ENCODE measurements around the gene EIF4A2.
A peak's percentile ranks its signal among the peaks of the same experiment; 100 is the strongest.

The EIF4A2 gene

GRCh38 chr3:186783058-186783730 lies at the start of gene EIF4A2:
Gene EIF4A2 (plus strand): TSS chr3:186783577. CDS start chr3:186783611, 34 bp downstream.
- Mint-ChIP-seq H3K4me3 (peak within 1 kb of the TSS; percentile 97 to 100), H3K27ac (peak within 1 kb of the TSS; percentile 100), H3K27me3 (no peaks in the 10 kb centered on the region), H3K4me1 (peaks cover 46% of the 10 kb centered on the region), H3K9me3 (no peaks in the 10 kb centered on the region)
- DNase-seq (peak; percentile 93 to 94), ATAC-seq (peak; percentile 81)

- DNase-seq (no peak), ATAC-seq (no peak)
- H3K27ac Mint-ChIP-seq = no peak overlapping the region
- peaks cover 6% of the 10 kb centered on the region for H3K4me1 Mint-ChIP-seq
- H3K9me3 Mint-ChIP-seq = no peaks in the 10 kb centered on the region
- H3K4me3 Mint-ChIP-seq = no peak overlapping the region
- no peaks in the 10 kb centered on the region for H3K27me3 Mint-ChIP-seq
Observed at GRCh38 chr3:186742618-186743380, 40.6 kb upstream of the EIF4A2 start.

DNA sequence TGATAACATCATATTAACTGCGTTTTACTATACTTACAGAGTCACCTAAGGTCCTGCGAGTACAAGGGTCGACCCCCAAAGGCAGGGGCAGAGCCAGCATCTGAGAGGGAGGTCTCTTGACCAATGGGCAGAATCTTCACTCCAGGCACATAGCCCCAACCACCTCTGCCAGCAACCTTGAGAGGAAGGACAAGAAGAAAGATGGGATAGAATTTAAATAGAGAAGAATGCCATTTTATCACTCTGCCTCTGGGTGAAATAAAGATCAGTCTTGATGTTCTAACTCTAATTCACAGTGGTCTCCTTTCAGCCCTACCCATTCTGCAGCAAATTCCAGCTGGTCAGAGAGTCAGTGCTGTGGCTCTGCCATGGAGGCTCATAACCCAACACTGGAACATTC lies 39.7 kb upstream of the EIF4A2 start:
- Mint-ChIP-seq H3K27ac (no peak overlapping the region), H3K27me3 (no peaks in the 10 kb centered on the region), H3K4me1 (peaks cover 6% of the 10 kb centered on the region), H3K4me3 (no peak overlapping the region), H3K9me3 (no peaks in the 10 kb centered on the region)
- DNase-seq (no peak), ATAC-seq (no peak)

- Mint-ChIP-seq H3K4me3 (no peak overlapping the region), H3K9me3 (no peaks in the 10 kb centered on the region), H3K27ac (peak overlapping the region in 1 of 2 donors; percentile 77), H3K4me1 (peaks cover 6% of the 10 kb centered on the region), H3K27me3 (no peaks in the 10 kb centered on the region)
- DNase-seq = no peak
- no peak for ATAC-seq
Observed at GRCh38 chr3:186746008-186746407, 37.4 kb upstream of the EIF4A2 start.

- DNase-seq (no peak), ATAC-seq (no peak)
- H3K4me1 Mint-ChIP-seq = peaks cover 15% of the 10 kb centered on the region
- H3K27ac Mint-ChIP-seq = no peak overlapping the region
- H3K9me3 Mint-ChIP-seq = no peaks in the 10 kb centered on the region
- no peaks in the 10 kb centered on the region for H3K27me3 Mint-ChIP-seq
- H3K4me3 Mint-ChIP-seq = no peak overlapping the region
Observed at GRCh38 chr3:186750316-186750715, 33.1 kb upstream of the EIF4A2 start.

- Mint-ChIP-seq H3K4me1 (peaks cover 9% of the 10 kb centered on the region), H3K4me3 (no peak overlapping the region), H3K9me3 (no peaks in the 10 kb centered on the region), H3K27me3 (no peaks in the 10 kb centered on the region), H3K27ac (peak overlapping the region in 1 of 2 donors; percentile 5)
- DNase-seq (no peak), ATAC-seq (no peak)
Observed at GRCh38 chr3:186751480-186751879, 31.9 kb upstream of the EIF4A2 start.

- Mint-ChIP-seq H3K27ac (peak overlapping the region in 1 of 2 donors; percentile 87), H3K27me3 (no peaks in the 10 kb centered on the region), H3K9me3 (no peaks in the 10 kb centered on the region), H3K4me3 (no peak overlapping the region), H3K4me1 (peaks cover 9% of the 10 kb centered on the region)
- ATAC-seq = no peak
- no peak for DNase-seq
Observed at GRCh38 chr3:186754006-186754405, 29.4 kb upstream of the EIF4A2 start.

DNA sequence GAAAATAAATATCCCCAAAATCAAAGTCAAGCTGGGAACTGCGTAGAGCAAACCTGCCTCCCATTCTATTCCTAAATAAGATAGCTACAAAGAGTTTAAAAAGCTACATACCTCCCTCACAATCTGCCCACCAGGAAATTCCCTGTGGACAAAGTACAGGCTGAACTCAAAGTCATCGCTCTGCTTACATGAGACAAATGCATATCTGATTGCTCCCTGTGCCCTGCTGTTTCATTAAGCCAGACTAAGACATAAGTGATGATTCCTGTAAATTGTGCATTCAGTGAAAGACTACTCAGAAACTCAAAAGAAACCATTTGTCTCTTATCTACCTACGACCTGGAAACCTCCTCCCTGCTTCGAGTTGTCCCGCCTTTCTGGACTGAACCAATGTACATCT lies 28.5 kb upstream of the EIF4A2 start:
- no peaks in the 10 kb centered on the region for H3K9me3 Mint-ChIP-seq
- no peak overlapping the region for H3K27ac Mint-ChIP-seq
- no peaks in the 10 kb centered on the region for H3K27me3 Mint-ChIP-seq
- DNase-seq = no peak
- H3K4me3 Mint-ChIP-seq = no peak overlapping the region
- peaks cover 9% of the 10 kb centered on the region for H3K4me1 Mint-ChIP-seq
- no peak for ATAC-seq

GRCh38 chr3:186757214-186757613 lies 26.2 kb upstream of the EIF4A2 start:
- DNase-seq (no peak), ATAC-seq (no peak)
- Mint-ChIP-seq H3K4me1 (peaks cover 16% of the 10 kb centered on the region), H3K9me3 (no peaks in the 10 kb centered on the region), H3K27ac (no peak overlapping the region), H3K27me3 (no peaks in the 10 kb centered on the region), H3K4me3 (no peak overlapping the region)

DNA sequence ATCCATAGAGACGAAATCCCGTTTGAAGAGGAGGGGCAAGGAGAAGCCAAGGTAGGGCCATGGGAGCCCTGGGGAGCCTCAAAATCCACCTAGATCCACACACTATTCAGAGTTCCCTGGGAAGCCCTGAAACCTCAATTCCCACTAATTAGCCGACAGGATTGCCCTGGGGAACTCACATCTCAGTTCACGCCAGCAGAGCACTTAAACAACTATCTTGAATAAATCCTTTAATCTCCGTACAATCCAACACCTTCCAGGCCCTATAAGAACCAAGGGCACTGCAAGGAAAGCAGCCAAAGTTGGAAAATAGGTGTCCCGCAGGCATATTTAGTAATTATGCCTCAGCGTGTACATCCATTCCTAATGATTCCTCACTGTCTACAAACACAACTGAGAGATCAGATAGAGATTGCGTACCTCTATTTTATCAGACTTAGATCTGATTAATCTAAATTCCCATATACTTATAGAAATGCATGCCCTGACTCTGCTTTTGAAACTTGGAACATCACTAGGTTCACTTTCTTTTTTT lies 25.6 kb upstream of the EIF4A2 start:
- peaks cover 16% of the 10 kb centered on the region for H3K4me1 Mint-ChIP-seq
- no peak overlapping the region for H3K27ac Mint-ChIP-seq
- H3K27me3 Mint-ChIP-seq = no peaks in the 10 kb centered on the region
- ATAC-seq (no peak), DNase-seq (no peak)
- no peaks in the 10 kb centered on the region for H3K9me3 Mint-ChIP-seq
- H3K4me3 Mint-ChIP-seq = no peak overlapping the region

GRCh38 chr3:186759231-186759930 lies 24.0 kb upstream of the EIF4A2 start:
- H3K9me3 Mint-ChIP-seq = no peaks in the 10 kb centered on the region
- no peak overlapping the region for H3K27ac Mint-ChIP-seq
- ATAC-seq (no peak), DNase-seq (no peak)
- H3K27me3 Mint-ChIP-seq = no peaks in the 10 kb centered on the region
- peaks cover 7% of the 10 kb centered on the region for H3K4me1 Mint-ChIP-seq
- H3K4me3 Mint-ChIP-seq = no peak overlapping the region

GRCh38 chr3:186760141-186760833 lies 23.1 kb upstream of the EIF4A2 start:
- ATAC-seq (peak; percentile 50), DNase-seq (no peak)
- Mint-ChIP-seq H3K4me3 (no peak overlapping the region), H3K27ac (no peak overlapping the region), H3K4me1 (peaks cover 7% of the 10 kb centered on the region), H3K27me3 (no peaks in the 10 kb centered on the region), H3K9me3 (no peaks in the 10 kb centered on the region)

DNA sequence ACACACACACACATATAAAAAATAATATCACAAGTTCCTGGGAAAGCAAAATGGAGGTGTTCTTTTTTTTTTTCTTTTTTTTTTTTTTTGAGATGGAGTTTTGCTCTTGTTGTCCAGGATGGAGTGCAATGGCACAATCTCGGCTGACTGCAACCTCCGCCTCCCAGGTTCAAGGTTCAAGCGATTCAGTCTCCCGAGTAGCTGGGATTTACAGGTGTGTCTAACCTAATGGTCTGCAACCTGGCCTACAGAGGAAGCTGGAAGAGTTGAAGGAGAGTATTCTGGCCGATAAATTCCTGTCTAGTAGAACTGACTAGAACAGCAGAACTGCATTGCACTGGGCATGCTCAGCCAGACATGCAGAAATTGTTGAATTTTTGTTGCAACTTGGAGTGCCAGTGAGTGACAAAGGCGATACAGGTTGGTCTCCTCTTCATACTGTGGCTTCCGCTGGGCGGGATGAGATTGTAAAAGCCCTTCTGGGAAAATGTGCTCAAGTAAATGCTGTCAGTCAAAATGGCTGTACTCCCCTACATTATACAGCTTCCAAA lies 22.4 kb upstream of the EIF4A2 start:
- H3K27ac Mint-ChIP-seq = no peak overlapping the region
- H3K27me3 Mint-ChIP-seq = no peaks in the 10 kb centered on the region
- ATAC-seq (no peak), DNase-seq (no peak)
- peaks cover 7% of the 10 kb centered on the region for H3K4me1 Mint-ChIP-seq
- H3K4me3 Mint-ChIP-seq = no peak overlapping the region
- H3K9me3 Mint-ChIP-seq = no peaks in the 10 kb centered on the region

DNA sequence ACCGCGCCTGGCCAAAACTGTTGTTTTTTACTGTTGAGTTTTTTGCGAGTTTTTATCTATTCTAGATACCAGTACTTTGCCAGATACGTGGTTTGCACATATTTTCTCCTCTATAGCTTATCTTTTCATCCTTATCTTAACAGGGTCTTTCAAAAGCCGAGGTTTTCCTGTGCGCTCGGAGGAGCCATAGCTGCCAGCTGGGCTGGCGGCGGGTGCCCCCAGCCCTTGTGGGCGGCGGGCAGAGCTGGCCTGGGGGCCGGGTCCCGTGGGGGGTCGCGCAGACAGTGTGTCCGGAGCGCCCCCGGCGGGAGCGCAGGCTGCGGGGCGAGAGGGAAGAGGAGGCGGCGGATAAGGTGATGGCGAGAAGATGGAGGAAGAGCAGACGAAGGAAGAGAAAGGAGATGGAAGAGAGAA lies 11.1 kb upstream of the EIF4A2 start:
- Mint-ChIP-seq H3K4me3 (peak overlapping the region; percentile 78 to 89), H3K4me1 (peaks cover 18% of the 10 kb centered on the region), H3K27me3 (no peaks in the 10 kb centered on the region), H3K27ac (peak overlapping the region; percentile 77 to 91), H3K9me3 (no peaks in the 10 kb centered on the region)
- DNase-seq (no peak), ATAC-seq (peak; percentile 51)
